OCI-M2 (cell line): ENCODE results near the gene ARHGAP27.
"Not testable (repeated sequence)": the region's sequence is repeated elsewhere in the genome, so short reads cannot be mapped to it uniquely, and the experiment has no call there.

Experiments used
- DNase-seq: peaks from one replicate; lab custom pipeline; 2025; ENCODE audit not compliant: unreplicated experiment; lab: John Stamatoyannopoulos, UW

ARHGAP27 gene

GRCh38 chr17:45432405-45433158, at the start of gene ARHGAP27:
ARHGAP27 (minus strand) TSS chr17:45432870; CDS start chr17:45430279, 2,591 bp downstream.
- no peak for DNase-seq

GRCh38 chr17:45482317-45482716, 49.6 kb upstream of the ARHGAP27 start:
- not testable (repeated sequence) for DNase-seq

- DNase-seq = not testable (repeated sequence)
These were observed 42.8 kb upstream of the ARHGAP27 start for GRCh38 chr17:45475436-45475835.

GRCh38 chr17:45472249-45472648, 39.6 kb upstream of the ARHGAP27 start:
- not testable (repeated sequence) for DNase-seq

GRCh38 chr17:45469204-45469563, 36.5 kb upstream of the ARHGAP27 start:
- not testable (repeated sequence) for DNase-seq

GRCh38 chr17:45468293-45469203, 35.9 kb upstream of the ARHGAP27 start:
- DNase-seq = not testable (repeated sequence)

- DNase-seq = not testable (repeated sequence)
These were observed 29.1 kb upstream of the ARHGAP27 start for GRCh38 chr17:45461524-45462327.

- not testable (repeated sequence) for DNase-seq
These were observed 27.8 kb upstream of the ARHGAP27 start for GRCh38 chr17:45460422-45460821.

- not testable (repeated sequence) for DNase-seq
These were observed 21.7 kb upstream of the ARHGAP27 start for GRCh38 chr17:45454341-45454740.

- DNase-seq = not testable (repeated sequence)
These were observed 21.1 kb upstream of the ARHGAP27 start for GRCh38 chr17:45453731-45454130.

- not testable (repeated sequence) for DNase-seq
These were observed 20.5 kb upstream of the ARHGAP27 start for GRCh38 chr17:45453225-45453534.

- not testable (repeated sequence) for DNase-seq
These were observed 19.9 kb upstream of the ARHGAP27 start for GRCh38 chr17:45452329-45453224.

GRCh38 chr17:45451660-45452059, 19.0 kb upstream of the ARHGAP27 start:
- not testable (repeated sequence) for DNase-seq

GRCh38 chr17:45451131-45451530, 18.5 kb upstream of the ARHGAP27 start:
- DNase-seq = no peak

GRCh38 chr17:45449708-45450329, 17.1 kb upstream of the ARHGAP27 start:
- DNase-seq = not testable (repeated sequence)

- DNase-seq = not testable (repeated sequence)
These were observed 16.6 kb upstream of the ARHGAP27 start for GRCh38 chr17:45449260-45449659.

GRCh38 chr17:45448483-45448882, 15.8 kb upstream of the ARHGAP27 start:
- not testable (repeated sequence) for DNase-seq

- not testable (repeated sequence) for DNase-seq
These were observed 15.4 kb upstream of the ARHGAP27 start for GRCh38 chr17:45448066-45448465.

- not testable (repeated sequence) for DNase-seq
These were observed 15.0 kb upstream of the ARHGAP27 start for GRCh38 chr17:45447650-45448049.
